Activated CD4-positive, alpha-beta T cell treated with anti-CD3 and anti-CD28 coated beads, Interleukin-2, amount 50 U/mL, for 24 hours (primary cell): ENCODE data around the gene SLC7A5.
A peak's percentile ranks its signal among the peaks of the same experiment; 100 is the strongest.
"Not testable (repeated sequence)": the region's sequence is repeated elsewhere in the genome, so short reads cannot be mapped to it uniquely, and the experiment has no call there.

Experiments used
- DNase-seq, 2 donors: peaks; one replicate each; pipeline ENCODE4 v3.0.0-alpha.2; 2020; ENCODE audit warnings: low read depth in 1 of 2, low spot score in 1 of 2

The SLC7A5 gene

DNA sequence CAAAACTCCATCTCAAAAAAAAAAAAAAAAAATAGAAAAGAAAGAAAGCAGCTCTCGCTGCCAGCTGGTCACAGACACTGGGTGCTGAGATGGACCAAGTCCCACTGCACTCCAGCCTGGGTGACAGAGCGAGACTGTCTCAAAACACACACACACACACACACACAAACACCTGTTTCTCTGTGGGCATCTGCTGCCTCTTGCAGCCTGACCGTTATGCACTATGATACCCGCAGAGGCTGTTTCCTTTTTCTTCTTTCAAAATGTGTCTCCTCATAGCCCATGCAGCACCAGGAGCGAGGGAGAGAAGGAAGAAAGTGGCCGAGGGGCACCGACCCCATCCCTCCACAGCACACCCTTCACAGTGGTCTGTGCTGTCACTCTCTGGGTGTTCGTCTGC, 66.6 kb downstream of the SLC7A5 start:
- DNase-seq = no peak

DNA sequence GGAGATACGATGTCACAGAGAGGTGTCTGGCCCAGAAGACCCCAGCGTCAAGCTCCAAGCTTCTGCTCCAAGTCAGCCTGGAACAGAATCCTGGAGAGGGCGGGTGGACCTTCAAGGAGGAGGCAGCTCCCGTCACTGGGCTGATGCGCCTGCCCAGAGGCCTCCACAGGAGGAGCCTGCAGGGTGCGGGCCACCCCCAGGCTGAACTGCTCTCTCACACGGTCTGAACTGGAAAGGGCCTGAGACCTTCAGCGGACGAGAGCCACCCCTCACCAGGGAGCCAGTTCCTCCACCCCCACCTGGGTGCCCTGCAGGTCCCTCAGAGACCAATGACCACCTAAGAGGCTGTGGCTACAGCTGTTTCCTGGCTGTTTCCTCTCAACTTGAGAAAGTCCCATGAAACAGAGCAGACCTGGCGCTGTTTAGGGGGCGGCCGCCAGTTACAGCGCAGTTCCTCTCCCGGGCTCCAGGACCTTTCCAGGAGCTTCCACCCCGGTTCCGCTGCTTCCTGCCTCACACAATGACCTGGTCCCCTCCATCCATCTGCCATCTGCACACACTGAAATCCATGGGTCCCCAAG, 67.5 kb downstream of the SLC7A5 start:
- DNase-seq = no peak

DNA sequence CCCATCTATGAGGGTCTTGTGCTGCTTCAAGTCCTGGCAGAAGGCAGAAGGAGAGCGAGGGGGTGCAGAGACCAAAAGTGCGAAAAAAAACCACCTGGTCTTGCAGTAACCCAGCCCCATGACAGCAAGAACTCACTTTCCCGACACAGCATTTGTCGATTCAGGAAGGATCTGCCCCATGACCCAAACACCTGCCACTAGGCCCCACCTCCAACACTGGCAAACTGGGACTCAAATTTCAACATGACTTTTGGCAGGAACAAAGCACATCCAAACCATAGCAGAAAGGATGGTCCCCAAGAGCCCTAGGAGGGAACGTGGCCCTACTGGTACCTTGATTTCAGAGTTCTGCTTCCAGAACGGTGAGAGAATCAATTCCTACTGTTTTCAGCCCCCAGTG, 68.8 kb downstream of the SLC7A5 start:
- no peak for DNase-seq

GRCh38 chr16:87795336-87795735, 74.0 kb downstream of the SLC7A5 start:
- DNase-seq = no peak

DNA sequence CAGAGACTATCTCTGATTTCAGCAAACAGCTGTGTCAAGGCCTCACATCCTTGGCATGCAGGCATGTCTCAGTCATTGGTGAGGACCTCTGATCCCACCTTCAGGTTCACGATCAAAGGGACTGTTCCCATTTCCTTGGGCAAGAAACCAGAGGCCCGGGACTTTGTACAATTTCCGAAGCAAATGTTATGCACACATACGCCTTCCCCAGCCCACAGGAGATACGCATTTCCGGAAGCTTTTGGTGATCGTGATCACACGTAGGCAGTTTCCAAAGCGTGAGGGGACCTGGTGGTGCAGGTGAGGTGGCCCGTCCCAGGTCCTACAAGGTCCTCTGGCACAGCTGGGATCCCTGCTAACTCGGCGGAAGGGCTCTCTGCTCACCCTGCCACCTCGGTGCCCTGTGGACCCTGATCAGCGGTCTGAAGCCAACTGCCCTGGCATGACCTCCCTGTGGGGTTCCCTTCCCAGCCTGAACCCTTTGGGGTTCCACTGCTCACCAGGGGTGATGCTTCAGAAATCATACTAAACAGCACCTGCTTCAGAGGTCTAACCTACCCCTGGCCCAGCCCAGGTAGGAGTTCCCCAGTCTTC, 74.7 kb downstream of the SLC7A5 start:
- DNase-seq = no peak

DNA sequence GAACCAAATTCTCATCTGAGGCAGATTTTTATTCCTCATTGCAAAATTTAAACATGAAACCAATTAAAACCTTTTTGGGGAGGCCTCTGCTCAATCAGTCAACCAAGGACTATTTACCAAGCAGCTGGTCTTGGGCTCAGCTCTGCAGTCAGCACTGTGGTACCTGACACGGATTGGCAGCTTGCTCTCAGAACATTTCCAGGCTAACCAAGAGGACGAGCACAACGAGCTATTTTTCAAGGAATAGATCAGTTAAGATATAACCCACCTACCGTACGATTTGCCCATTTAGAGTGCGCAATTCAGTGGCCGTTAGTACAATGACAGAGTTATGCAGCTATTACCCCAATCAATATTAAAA, 77.1 kb downstream of the SLC7A5 start:
- no peak for DNase-seq

DNA sequence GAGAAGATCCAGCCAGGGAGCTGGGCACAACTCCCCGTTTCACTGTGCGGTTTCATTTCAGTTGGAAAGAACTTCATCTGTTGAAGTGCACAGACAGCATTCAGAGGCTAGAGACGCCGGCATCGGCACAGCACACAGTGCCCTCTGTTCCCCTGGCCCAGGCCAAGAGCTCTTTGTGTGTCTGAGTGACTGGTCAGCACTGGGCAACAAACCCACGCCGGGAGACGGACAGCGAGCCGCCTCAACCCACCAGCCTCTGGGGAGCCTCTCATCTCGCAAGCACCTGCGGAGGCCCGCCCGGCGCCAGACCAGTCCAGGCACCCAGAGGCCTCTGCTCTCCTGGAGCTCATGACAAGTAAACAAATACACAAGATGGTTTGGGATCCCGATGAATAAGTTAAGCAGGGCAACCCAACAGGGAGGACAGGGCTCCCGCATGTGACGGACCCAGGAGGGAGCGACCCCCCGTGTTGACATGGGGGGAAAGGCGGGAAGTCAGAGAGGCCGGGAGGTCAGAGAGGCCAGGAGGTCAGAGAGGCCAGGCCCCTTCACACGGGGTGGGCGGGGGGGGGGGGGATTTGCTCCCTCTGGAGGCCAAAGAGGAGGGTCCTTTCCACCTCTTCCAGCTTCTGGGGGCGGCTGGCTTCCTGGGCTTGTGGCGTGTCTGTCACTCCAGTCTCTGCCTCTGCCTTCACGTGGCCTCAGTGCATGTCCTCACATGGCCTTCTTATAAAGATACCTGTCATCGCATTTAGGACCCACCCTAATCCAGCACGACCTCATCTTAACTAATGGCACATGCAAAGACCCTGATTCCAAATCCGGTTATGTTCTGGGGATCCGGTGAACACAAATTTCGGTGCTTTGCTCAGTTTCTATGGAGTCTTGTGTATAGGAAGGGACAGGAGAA, 77.8 kb downstream of the SLC7A5 start:
- DNase-seq = no peak

GRCh38 chr16:87790292-87791100, 78.8 kb downstream of the SLC7A5 start:
- DNase-seq = no peak

GRCh38 chr16:87789437-87790291, 79.6 kb downstream of the SLC7A5 start:
- DNase-seq = no peak

- DNase-seq = not testable (repeated sequence)
These were observed 80.4 kb downstream of the SLC7A5 start for GRCh38 chr16:87788730-87789436.

DNA sequence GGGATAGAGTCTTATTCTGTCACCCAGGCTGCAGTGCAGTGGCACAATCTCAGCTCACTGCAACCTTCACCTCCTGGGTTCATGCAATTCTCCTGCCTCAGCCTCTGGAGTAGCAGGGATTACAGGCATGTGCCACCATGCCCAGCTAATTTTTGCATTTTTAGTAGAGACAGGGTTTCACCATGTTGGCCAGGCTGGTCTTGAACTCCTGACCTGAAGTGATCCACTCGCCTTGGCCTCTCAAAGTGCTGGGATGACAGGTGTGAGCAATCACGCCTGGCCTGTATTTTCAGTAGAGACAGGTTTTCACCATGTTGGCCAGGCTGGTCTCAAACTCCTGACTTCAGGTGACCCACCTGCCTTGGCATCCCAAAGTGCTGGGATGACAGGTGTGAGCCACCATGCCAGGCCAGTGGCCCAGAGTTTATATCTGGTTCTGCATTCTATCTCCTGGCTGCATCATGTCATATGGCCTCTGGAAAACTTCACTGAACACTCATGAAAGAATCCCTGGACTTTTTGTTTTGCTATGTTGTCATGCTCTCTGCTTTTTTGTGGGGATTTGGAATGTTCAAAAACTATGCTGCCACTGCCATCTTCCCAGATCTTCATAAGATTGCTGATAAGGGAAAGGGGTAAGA, 81.7 kb downstream of the SLC7A5 start:
- not testable (repeated sequence) for DNase-seq

DNA sequence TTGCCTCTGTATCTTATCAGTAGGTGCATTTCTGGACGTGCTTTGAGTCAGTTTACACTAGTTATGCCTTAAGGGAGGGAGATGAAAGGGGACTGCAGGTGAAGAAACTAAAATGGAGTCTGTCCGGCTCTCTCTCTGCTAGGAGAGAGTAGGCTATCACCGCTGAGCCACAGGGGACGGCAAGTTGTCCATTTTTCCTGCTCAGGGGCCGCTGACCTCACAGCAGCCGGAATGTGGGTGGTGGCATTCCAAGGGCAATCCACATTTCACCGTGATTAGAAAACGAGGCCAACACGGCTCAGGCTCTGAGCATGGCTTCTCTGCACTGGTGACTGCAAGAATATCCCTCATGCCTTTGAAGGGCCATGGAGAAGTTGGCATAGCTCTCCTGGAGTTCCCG, 84.5 kb downstream of the SLC7A5 start:
- DNase-seq = no peak

- no peak for DNase-seq
These were observed 87.3 kb downstream of the SLC7A5 start for GRCh38 chr16:87782033-87782432.

DNA sequence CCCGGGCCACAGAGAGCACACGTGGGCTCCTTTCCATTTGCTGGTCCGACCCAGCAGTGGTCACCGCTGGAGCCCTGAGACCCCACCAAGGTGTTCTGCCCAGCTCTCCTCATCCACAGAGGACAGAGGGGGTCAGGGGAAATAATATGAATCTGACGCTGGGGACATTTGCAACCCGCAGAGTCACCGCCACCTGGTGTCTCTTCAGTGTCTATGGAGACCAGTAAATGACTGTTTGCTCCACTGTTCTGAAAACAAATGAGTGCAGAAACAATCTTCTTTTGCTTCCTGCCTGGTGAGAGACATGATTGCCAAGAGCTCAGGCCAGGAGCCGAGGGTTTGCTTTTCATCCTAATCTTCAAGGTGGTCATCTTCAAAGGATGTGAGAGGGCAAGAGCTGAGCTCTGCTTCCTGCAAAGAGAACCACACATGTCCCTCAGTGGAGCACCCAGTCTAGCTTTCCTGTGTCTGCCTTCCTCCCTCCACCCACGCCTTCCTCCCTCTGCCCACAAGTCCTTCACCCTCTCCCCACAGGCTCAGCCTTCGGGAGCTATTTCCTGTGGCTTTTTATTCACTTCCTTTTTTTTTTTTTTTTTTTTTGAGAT, 88.8 kb downstream of the SLC7A5 start:
- peak in 1 of 2 donors; percentile 31 for DNase-seq
